ENCODE data around the gene NCAPH2. TPM values are rescaled to one million over a fixed set of nuclear protein-coding genes. Genes with fewer than 3 reads are reported as not detected.

NCAPH2 gene
- total and polyA plus RNA-seq, 2 of the 13 experiments (the other 11 are each of a cell fraction or from before 2014, with no cell fraction given): 28.1 to 64.4 TPM

DNA sequence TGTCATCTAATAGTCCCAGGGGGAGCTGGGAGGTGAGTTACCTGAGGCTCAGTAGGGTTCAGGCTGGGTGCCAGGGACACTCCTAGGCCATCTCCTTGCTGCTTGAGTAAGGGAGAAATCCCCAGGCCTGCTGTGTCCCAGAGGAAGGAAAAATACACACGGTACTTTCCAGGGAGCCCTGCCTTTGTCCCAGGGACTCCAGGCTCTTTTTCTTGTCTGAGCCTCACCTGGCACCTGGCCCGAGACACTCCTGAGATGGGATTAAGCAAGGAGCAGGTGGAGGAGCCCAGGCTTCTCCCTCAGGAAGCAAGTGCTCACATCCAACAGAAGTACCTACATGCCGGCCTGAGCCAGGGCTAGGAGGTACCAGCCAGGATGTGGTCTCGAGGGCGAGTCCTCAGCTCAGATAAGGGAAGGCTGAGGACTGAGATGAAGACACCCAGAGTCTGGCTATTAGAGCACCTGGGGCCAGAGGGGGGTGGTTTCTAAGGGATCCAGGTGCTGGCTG, 36.8 kb downstream of the NCAPH2 start (continued):
- TF ChIP-seq AFF4 (CRISPR knock-in tag; IDR thresholded peaks at IDR 0.05): no peak

- BruUV-seq (replicated peaks): no TSS peak
- Histone ChIP-seq H3K4me3 (replicated peaks in 1 of 3; ENCODE audit: insufficient read depth in 1 of 3, low read depth in 2 of 3, low read length in 3 of 3) (peak within 1 kb of the TSS in 2 of 3 experiments; percentile 32 to 33; a peak in 3 of 6 replicates), H3K79me2 (ENCODE audit: insufficient read depth, low read length) (no peaks in the 10 kb centered on the region), H3K27ac (ENCODE audit: extremely low read length, insufficient read depth, low read length) (no peak within 1 kb of the TSS), H4K20me1 (ENCODE audit: insufficient read depth, low read length) (no peaks in the 10 kb centered on the region), H3K4me1 (ENCODE audit: insufficient read depth, low read length) (peaks cover 24% of the 10 kb centered on the region), H3K9me3 (ENCODE audit: low read length) (no peaks in the 10 kb centered on the region), H3K36me3 (replicated peaks in 1 of 2; ENCODE audit: control insufficient read depth in 1 of 2, insufficient read depth in 2 of 2, low read length in 2 of 2) (no peaks in the 10 kb centered on the region), H2AFZ (ENCODE audit: low read length) (no peak within 1 kb of the TSS), H3K9ac (ENCODE audit: insufficient read depth, low read depth, low read length) (no peak within 1 kb of the TSS), H3K27me3 (ENCODE audit: control insufficient read depth in 1 of 2, insufficient read depth in 2 of 2, low read length in 2 of 2) (peaks cover 3 to 30% of the 10 kb centered on the region in 2 experiments), H3K4me2 (ENCODE audit: low read depth, low read length) (peak within 1 kb of the TSS; percentile 45; the same call in 1 of the 2 replicates)
- DNase-seq (ENCODE audit: low spot score): no peak
- in situ Hi-C loops (cut with HindIII; ENCODE audit: extremely low pct_ligation_motif_present, low pct_unique_long_range_greater_than_20kb): no loop called here
- ChIA-PET POLR2A (interaction anchor here (0.9 to 4.2 kb wide), 12 partner anchors 12 to 283 kb away, joined by 3 to 34 read pairs (median 6); partner anchors contain the start of genes CHKB, LMF2, NCAPH2 and SCO2), CTCF (ENCODE audit: low intra/inter-chr PET ratio, low total read pairs) (no interaction called here)
- peak; percentile 39 for ATAC-seq
- WGBS (ENCODE audit: low lambda C conversion rate): 0% methylated on average over 6 of the region's 10 CpGs
- intact Hi-C loops (cut with micrococcal nuclease; ENCODE audit: unreplicated experiment): no loop called here
- no peak for FAIRE-seq
- TF ChIP-seq, protein P1, sequence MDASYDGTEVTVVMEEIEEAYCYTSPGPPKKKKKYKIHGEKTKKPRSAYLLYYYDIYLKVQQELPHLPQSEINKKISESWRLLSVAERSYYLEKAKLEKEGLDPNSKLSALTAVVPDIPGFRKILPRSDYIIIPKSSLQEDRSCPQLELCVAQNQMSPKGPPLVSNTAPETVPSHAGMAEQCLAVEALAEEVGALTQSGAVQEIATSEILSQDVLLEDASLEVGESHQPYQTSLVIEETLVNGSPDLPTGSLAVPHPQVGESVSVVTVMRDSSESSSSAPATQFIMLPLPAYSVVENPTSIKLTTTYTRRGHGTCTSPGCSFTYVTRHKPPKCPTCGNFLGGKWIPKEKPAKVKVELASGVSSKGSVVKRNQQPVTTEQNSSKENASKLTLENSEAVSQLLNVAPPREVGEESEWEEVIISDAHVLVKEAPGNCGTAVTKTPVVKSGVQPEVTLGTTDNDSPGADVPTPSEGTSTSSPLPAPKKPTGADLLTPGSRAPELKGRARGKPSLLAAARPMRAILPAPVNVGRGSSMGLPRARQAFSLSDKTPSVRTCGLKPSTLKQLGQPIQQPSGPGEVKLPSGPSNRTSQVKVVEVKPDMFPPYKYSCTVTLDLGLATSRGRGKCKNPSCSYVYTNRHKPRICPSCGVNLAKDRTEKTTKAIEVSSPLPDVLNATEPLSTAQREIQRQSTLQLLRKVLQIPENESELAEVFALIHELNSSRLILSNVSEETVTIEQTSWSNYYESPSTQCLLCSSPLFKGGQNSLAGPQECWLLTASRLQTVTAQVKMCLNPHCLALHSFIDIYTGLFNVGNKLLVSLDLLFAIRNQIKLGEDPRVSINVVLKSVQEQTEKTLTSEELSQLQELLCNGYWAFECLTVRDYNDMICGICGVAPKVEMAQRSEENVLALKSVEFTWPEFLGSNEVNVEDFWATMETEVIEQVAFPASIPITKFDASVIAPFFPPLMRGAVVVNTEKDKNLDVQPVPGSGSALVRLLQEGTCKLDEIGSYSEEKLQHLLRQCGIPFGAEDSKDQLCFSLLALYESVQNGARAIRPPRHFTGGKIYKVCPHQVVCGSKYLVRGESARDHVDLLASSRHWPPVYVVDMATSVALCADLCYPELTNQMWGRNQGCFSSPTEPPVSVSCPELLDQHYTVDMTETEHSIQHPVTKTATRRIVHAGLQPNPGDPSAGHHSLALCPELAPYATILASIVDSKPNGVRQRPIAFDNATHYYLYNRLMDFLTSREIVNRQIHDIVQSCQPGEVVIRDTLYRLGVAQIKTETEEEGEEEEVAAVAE (CRISPR knock-in tag; IDR thresholded peaks at IDR 0.05; ENCODE audit: borderline replicate concordance): no peak
- TF ChIP-seq ZNF777 (CRISPR knock-in tag; IDR thresholded peaks at IDR 0.05): no peak
- TF ChIP-seq SRSF4 (IDR thresholded peaks at IDR 0.05; ENCODE audit: low read depth, low read length, poor library complexity, severe bottlenecking): no peak
- 0 out of 2 replicates have a peak, but pooled peaks have one; percentile 22 for TF ChIP-seq CEBPB (IDR thresholded peaks at IDR 0.05; ENCODE audit: borderline replicate concordance, low read depth, low read length)
- TF ChIP-seq MXI1 (IDR thresholded peaks at IDR 0.05; ENCODE audit: borderline replicate concordance, low read depth, low read length): no peak
- TF ChIP-seq MED8 (CRISPR knock-in tag; IDR thresholded peaks at IDR 0.05; ENCODE audit: insufficient replicate concordance): no peak
- TF ChIP-seq MEIS2 (CRISPR knock-in tag; IDR thresholded peaks at IDR 0.05): no peak
- no peak for TF ChIP-seq ZEB1 (IDR thresholded peaks at IDR 0.05; ENCODE audit: insufficient replicate concordance, low read depth)
- no peak for TF ChIP-seq RBM22 (optimal IDR thresholded peaks at IDR 0.05; ENCODE audit: low read length)
- TF ChIP-seq MAFG (CRISPR knock-in tag; IDR thresholded peaks at IDR 0.05): no peak
- no peak for TF ChIP-seq RXRA (CRISPR knock-in tag; IDR thresholded peaks at IDR 0.05)
- no peak for TF ChIP-seq MEIS1 (CRISPR knock-in tag; IDR thresholded peaks at IDR 0.05; ENCODE audit: borderline replicate concordance)
- no peak for TF ChIP-seq ZNF451 (CRISPR knock-in tag; IDR thresholded peaks at IDR 0.05)
These were observed 37.7 kb downstream of the NCAPH2 start, which contains the start of gene KLHDC7B for GRCh38 chr22:50545522-50546325. Gene KLHDC7B, plus strand, starts transcription at chr22:50545899. Its CDS starts 345 bp downstream, at chr22:50546244.

Data from HepG2 (cell line).